K562 (cell line): ENCODE measurements around the gene TIGD1. TPM values are rescaled to one million over a fixed set of nuclear protein-coding genes. Genes with fewer than 3 reads are reported as not detected.

Experiments
- ATF1 ChIP-seq, 2 experiments: fragments of 450-650 bp in 1 of 2; IDR thresholded peaks; 2 replicates each; pipeline ENCODE4 v1.6.1; 2016; ENCODE audit warnings: missing compliant biosample characterization in 1 of 2, missing genetic modification characterization in 1 of 2
- EZH2 ChIP-seq: IDR thresholded peaks from 2 replicates; pipeline ENCODE4 v1.6.1; 2012; ENCODE audit warnings: low read depth, mild to moderate bottlenecking, inconsistent platforms, low read length, borderline replicate concordance
- MAFK ChIP-seq: IDR thresholded peaks from 2 replicates; pipeline ENCODE4 v1.6.1; 2011; ENCODE audit warnings: low read length, improper control_type of control experiment
- polyA plus RNA-seq, 8 experiments: library from polyadenylated mRNA; depleted of rRNA in 4 of 8; stranded (reverse) in 5 of 8; unstranded in 3 of 8; fragments of >200 nt; fragmentation: Nextera tagmentation in 2 of 8; fragmentation: Illumina TruSeq in 1 of 8; extraction: Ambion mirVana in 2 of 8; extraction: Trizol in 1 of 8; gene quantifications; 2 replicates each; pipeline versions ENCODE4 v1.2.1 to v1.2.3, GENCODE V29; 2011 to 2014; ENCODE audit warnings: inconsistent platforms in 1 of 8, missing spikeins in 1 of 8
- total RNA-seq, 7 experiments: library from RNA; depleted of rRNA in 6 of 7; stranded (reverse); fragments of >200 nt in 6 of 7; fragmentation: Illumina TruSeq in 2 of 7; extraction: Trizol in 2 of 7; gene quantifications; 2 replicates each; pipeline versions ENCODE4 v1.2.1 to v1.2.3, GENCODE V29; 2011 to 2021; ENCODE audit warnings: low replicate concordance in 1 of 7
- TF ChIP-seq, protein P1 (sequence below), 2 experiments: IDR thresholded peaks in 1 of 2; conservative IDR thresholded peaks in 1 of 2; 2 replicates each; pipeline ENCODE4 v1.6.1; 2016; ENCODE audit warnings: low read depth in 2 of 2, mild to moderate bottlenecking in 1 of 2, missing compliant biosample characterization in 1 of 2, missing genetic modification characterization in 1 of 2, moderate library complexity in 1 of 2
- TF ChIP-seq, protein P2 (sequence below): fragments of 150-350 bp; conservative IDR thresholded peaks from 2 replicates; pipeline ENCODE4 v1.6.1; 2014; ENCODE audit warnings: low read length

Gene TIGD1
- total and polyA plus RNA-seq, 9 of the 15 experiments (the other 6 are each of a cell fraction or from before 2014, with no cell fraction given) = 2.0 to 10.1 (median 6.6) TPM

DNA sequence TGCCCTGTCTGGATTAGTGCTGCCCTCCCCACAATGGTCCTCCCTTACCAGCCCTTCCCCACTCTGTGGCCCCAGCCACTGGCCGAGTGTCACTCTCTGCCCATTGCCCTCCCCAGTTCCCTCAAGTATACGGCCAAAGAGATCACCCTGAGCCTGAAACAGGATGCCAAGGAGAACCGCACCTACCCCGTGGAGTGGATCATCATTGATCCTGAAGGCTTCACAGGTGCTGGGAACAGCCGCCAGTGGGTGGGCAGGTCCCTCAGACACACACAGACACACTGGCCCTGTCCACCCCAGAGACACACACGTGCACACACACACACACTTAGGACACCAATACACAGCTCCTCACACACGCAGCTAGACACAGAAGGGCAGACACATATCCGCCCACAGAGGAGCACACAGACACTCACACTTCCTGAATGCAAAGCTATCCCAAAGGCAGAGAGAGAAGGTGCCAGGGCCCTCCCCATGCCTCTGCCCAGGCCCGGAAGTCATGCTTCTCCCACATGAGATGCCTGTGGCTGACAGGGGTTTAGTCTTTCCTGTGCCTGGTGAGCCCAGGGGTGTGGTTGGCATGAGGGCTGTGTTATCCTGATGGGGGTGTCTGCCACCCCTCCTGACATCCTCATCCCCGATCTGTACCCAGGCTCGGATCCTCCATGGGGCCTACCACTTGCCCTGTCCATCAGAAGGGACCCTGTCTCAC, 21.5 kb downstream of the TIGD1 start (continued):
- TF ChIP-seq, protein P1, sequence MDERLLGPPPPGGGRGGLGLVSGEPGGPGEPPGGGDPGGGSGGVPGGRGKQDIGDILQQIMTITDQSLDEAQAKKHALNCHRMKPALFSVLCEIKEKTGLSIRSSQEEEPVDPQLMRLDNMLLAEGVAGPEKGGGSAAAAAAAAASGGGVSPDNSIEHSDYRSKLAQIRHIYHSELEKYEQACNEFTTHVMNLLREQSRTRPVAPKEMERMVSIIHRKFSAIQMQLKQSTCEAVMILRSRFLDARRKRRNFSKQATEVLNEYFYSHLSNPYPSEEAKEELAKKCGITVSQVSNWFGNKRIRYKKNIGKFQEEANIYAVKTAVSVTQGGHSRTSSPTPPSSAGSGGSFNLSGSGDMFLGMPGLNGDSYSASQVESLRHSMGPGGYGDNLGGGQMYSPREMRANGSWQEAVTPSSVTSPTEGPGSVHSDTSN (CRISPR knock-in tag; IDR thresholded peaks at IDR 0.05; ENCODE audit: low read depth) = no peak
- TF ChIP-seq, protein P1 (tag; conservative IDR thresholded peaks at IDR 0.05; ENCODE audit: low read depth) = no peak
- no peak for TF ChIP-seq MAFK
- TF ChIP-seq EZH2 = no peak
- TF ChIP-seq, protein P2, sequence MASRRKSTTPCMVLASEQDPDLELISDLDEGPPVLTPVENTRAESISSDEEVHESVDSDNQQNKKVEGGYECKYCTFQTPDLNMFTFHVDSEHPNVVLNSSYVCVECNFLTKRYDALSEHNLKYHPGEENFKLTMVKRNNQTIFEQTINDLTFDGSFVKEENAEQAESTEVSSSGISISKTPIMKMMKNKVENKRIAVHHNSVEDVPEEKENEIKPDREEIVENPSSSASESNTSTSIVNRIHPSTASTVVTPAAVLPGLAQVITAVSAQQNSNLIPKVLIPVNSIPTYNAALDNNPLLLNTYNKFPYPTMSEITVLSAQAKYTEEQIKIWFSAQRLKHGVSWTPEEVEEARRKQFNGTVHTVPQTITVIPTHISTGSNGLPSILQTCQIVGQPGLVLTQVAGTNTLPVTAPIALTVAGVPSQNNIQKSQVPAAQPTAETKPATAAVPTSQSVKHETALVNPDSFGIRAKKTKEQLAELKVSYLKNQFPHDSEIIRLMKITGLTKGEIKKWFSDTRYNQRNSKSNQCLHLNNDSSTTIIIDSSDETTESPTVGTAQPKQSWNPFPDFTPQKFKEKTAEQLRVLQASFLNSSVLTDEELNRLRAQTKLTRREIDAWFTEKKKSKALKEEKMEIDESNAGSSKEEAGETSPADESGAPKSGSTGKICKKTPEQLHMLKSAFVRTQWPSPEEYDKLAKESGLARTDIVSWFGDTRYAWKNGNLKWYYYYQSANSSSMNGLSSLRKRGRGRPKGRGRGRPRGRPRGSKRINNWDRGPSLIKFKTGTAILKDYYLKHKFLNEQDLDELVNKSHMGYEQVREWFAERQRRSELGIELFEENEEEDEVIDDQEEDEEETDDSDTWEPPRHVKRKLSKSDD = no peak
- no peak for TF ChIP-seq ATF1 (CRISPR knock-in tag; IDR thresholded peaks at IDR 0.05)
- no peak for TF ChIP-seq ATF1 (tag; IDR thresholded peaks at IDR 0.05)
- TF ChIP-seq, all 486 proteins: peak for 0
